SU-DHL-6 (cell line): Measurements from ENCODE around the gene AP3D1.

ENCODE experiments used
- H2AFZ ChIP-seq: fragments of 200-600 bp; sonication (generic); 2 replicates; pipeline ENCODE4 v1.6.1; 2014; ENCODE audit warnings: low read depth, mild to moderate bottlenecking, moderate library complexity, mixed read lengths, antibody characterized with exemption, low read length; ENCODE audit not compliant: severe bottlenecking
- H3F3A ChIP-seq: fragments of 200-600 bp; shearing (Covaris generic); 2 replicates; pipeline ENCODE4 v1.6.0; 2016; ENCODE audit warnings: antibody characterized with exemption, mild to moderate bottlenecking; ENCODE audit not compliant: insufficient read depth
- H3K27ac ChIP-seq: fragments of 200-600 bp; sonication (generic); 2 replicates; pipeline ENCODE4 v1.5.1; 2016; ENCODE audit warnings: low read depth, mild to moderate bottlenecking, low read length, moderate library complexity, mixed read lengths
- H3K27me3 ChIP-seq: fragments of 200-600 bp; sonication (generic), shearing (Covaris generic); 2 replicates; pipeline ENCODE4 v1.6.0; 2014; ENCODE audit warnings: mild to moderate bottlenecking, low read length
- H3K36me3 ChIP-seq: fragments of 200-600 bp; sonication (generic); 2 replicates; pipeline ENCODE4 v1.6.1; 2014; ENCODE audit warnings: mild to moderate bottlenecking, low read length, mixed read lengths
- H3K4me2 ChIP-seq: fragments of 300-600, 200-600 bp; shearing (Covaris generic), sonication (generic); 2 replicates; pipeline ENCODE4 v1.6.0; 2014; ENCODE audit warnings: low read length, low read depth, mild to moderate bottlenecking; ENCODE audit not compliant: poor library complexity, severe bottlenecking
- H3K4me3 ChIP-seq: fragments of 200-600 bp; sonication (generic); 2 replicates; pipeline ENCODE4 v1.5.1; 2014; ENCODE audit warnings: antibody characterized with exemption, low read length, mild to moderate bottlenecking, mixed read lengths; ENCODE audit not compliant: insufficient read depth, poor library complexity, severe bottlenecking
- H3K79me2 ChIP-seq: fragments of 200-600 bp; sonication (generic); 2 replicates; pipeline ENCODE4 v1.6.1; 2014; ENCODE audit warnings: mild to moderate bottlenecking, low read length, moderate library complexity; ENCODE audit not compliant: insufficient read depth
- H3K9ac ChIP-seq: fragments of 200-600 bp; sonication (generic); 2 replicates; pipeline ENCODE4 v1.7.0; 2014; ENCODE audit warnings: mild to moderate bottlenecking, low read length
- H3K9me2 ChIP-seq: fragments of 200-600 bp; sonication (generic); replicated peaks from 2 replicates; pipeline ENCODE4 v1.6.1; 2014; ENCODE audit warnings: low read length; ENCODE audit not compliant: insufficient read depth
- H3K9me3 ChIP-seq: fragments of 200-600 bp; sonication (generic); 2 replicates; pipeline ENCODE4 v1.6.1; 2014; ENCODE audit warnings: low read length, mixed read lengths; ENCODE audit not compliant: insufficient read depth
- H4K20me1 ChIP-seq: fragments of 200-600 bp; sonication (generic); 2 replicates; pipeline ENCODE4 v1.6.1; 2014; ENCODE audit warnings: low read depth, mild to moderate bottlenecking, antibody characterized with exemption, low read length, moderate library complexity, mixed read lengths
- CTCF ChIP-seq: fragments of 200-600 bp; sonication (generic); IDR thresholded peaks from one replicate; pipeline ENCODE4 v1.5.1; 2017; ENCODE audit warnings: antibody characterized with exemption, mild to moderate bottlenecking, low read length, moderate library complexity; ENCODE audit not compliant: insufficient read depth, poor library complexity, severe bottlenecking
- EZH2phosphoT487 ChIP-seq: fragments of 200-600 bp; sonication (generic), shearing (Covaris generic); conservative IDR thresholded peaks from 2 replicates; pipeline ENCODE4 v1.6.1; 2018; ENCODE audit warnings: mild to moderate bottlenecking, antibody characterized with exemption, low read length, moderate library complexity, mixed read lengths

Gene AP3D1

GRCh38 chr19:2179095-2179494 is 27.7 kb upstream of the AP3D1 start:
- H3K4me3 ChIP-seq: no peak overlapping the region
- H3K79me2 ChIP-seq: peaks cover 82% of the 10 kb centered on the region
- H4K20me1 ChIP-seq: peaks cover 3% of the 10 kb centered on the region; the same call in 1 of the 2 replicates
- no peak overlapping the region for H3K4me2 ChIP-seq
- no peaks in the 10 kb centered on the region for H3F3A ChIP-seq
- no peak overlapping the region for H2AFZ ChIP-seq
- no peak overlapping the region for H3K27ac ChIP-seq
- no peaks in the 10 kb centered on the region for H3K27me3 ChIP-seq
- no peaks in the 10 kb centered on the region for H3K9me2 ChIP-seq
- no peak overlapping the region for H3K9ac ChIP-seq
- TF ChIP-seq CTCF: no peak
- no peak for TF ChIP-seq EZH2phosphoT487
- H3K36me3 ChIP-seq: no peaks in the 10 kb centered on the region
- no peaks in the 10 kb centered on the region for H3K9me3 ChIP-seq

GRCh38 chr19:2176337-2176994 is 25.1 kb upstream of the AP3D1 start:
- H3K9me3 ChIP-seq: no peaks in the 10 kb centered on the region
- H2AFZ ChIP-seq: no peak overlapping the region
- no peak overlapping the region for H3K9ac ChIP-seq
- H3K27ac ChIP-seq: no peak overlapping the region
- H3F3A ChIP-seq: 0 out of 2 replicates have a peak, but pooled peaks cover 4% of the 10 kb centered on the region
- no peak overlapping the region for H3K4me2 ChIP-seq
- no peaks in the 10 kb centered on the region for H3K36me3 ChIP-seq
- H3K27me3 ChIP-seq: no peaks in the 10 kb centered on the region
- H3K9me2 ChIP-seq: no peaks in the 10 kb centered on the region
- peaks cover 11% of the 10 kb centered on the region; the same call in 1 of the 2 replicates for H4K20me1 ChIP-seq
- no peak overlapping the region for H3K4me3 ChIP-seq
- TF ChIP-seq CTCF (no peak), EZH2phosphoT487 (no peak)
- H3K79me2 ChIP-seq: peaks cover 95% of the 10 kb centered on the region

DNA sequence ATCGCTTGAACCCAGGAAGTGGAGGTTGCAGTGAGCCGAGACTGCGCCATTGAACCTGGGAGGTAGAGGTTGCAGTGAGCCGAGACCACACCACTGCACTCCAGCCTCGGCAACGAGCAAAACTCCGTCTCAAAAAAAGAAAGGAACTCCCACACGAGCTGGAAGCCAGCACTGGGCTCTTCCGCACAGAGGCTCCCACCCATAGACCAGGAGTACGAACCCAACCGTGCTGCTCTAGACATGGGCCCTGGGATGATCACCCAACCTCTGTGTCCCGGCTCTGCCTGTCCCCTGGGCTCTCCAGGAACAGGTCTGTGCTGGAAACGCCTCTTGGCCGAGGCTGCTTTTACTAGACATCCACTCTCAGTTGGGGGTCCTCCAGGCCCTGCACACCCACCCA is 24.4 kb upstream of the AP3D1 start:
- Histone ChIP-seq H3K4me3 (no peak overlapping the region), H3K27ac (no peak overlapping the region), H3K9me3 (no peaks in the 10 kb centered on the region), H4K20me1 (peaks cover 13% of the 10 kb centered on the region; the same call in 1 of the 2 replicates), H3F3A (0 out of 2 replicates have a peak, but pooled peaks cover 4% of the 10 kb centered on the region), H3K9ac (no peak overlapping the region), H3K9me2 (no peaks in the 10 kb centered on the region), H3K27me3 (no peaks in the 10 kb centered on the region), H2AFZ (no peak overlapping the region), H3K79me2 (peaks cover 96% of the 10 kb centered on the region), H3K36me3 (no peaks in the 10 kb centered on the region), H3K4me2 (no peak overlapping the region)
- TF ChIP-seq EZH2phosphoT487 (no peak), CTCF (no peak)
